NCI-H146 (cell line): ENCODE measurements around the gene C10orf71.

ENCODE experiments used
- DNase-seq: peaks from one replicate; lab custom pipeline; 2025; lab: John Stamatoyannopoulos, UW

The C10orf71 gene

GRCh38 chr10:49298983-49299815 is at the start of gene C10orf71:
C10orf71 (plus strand) TSS chr10:49299170; CDS start chr10:49322546, 23,376 bp downstream.
- DNase-seq = no peak

- no peak for DNase-seq
These were observed 46.5 kb upstream of the C10orf71 start for GRCh38 chr10:49252313-49253034.

- no peak for DNase-seq
These were observed 45.5 kb upstream of the C10orf71 start for GRCh38 chr10:49253340-49253906.

GRCh38 chr10:49254150-49254549 is 44.8 kb upstream of the C10orf71 start:
- no peak for DNase-seq

- no peak for DNase-seq
These were observed 44.2 kb upstream of the C10orf71 start for GRCh38 chr10:49254556-49255318.

GRCh38 chr10:49255883-49256282 is 43.1 kb upstream of the C10orf71 start:
- no peak for DNase-seq

GRCh38 chr10:49257154-49257553 is 41.8 kb upstream of the C10orf71 start:
- DNase-seq = no peak

- DNase-seq = no peak
These were observed 41.2 kb upstream of the C10orf71 start for GRCh38 chr10:49257626-49258349.

- DNase-seq = no peak
These were observed 40.7 kb upstream of the C10orf71 start for GRCh38 chr10:49258350-49258683.

GRCh38 chr10:49260644-49261296 is 38.2 kb upstream of the C10orf71 start:
- DNase-seq = no peak

GRCh38 chr10:49263591-49263990 is 35.4 kb upstream of the C10orf71 start:
- DNase-seq = no peak

- DNase-seq = no peak
These were observed 34.7 kb upstream of the C10orf71 start for GRCh38 chr10:49264177-49264677.

- DNase-seq = no peak
These were observed 33.1 kb upstream of the C10orf71 start for GRCh38 chr10:49265885-49266284.

GRCh38 chr10:49268185-49268584 is 30.8 kb upstream of the C10orf71 start:
- no peak for DNase-seq

- no peak for DNase-seq
These were observed 29.4 kb upstream of the C10orf71 start for GRCh38 chr10:49269523-49269922.

- no peak for DNase-seq
These were observed 28.4 kb upstream of the C10orf71 start for GRCh38 chr10:49270565-49270964.

GRCh38 chr10:49271346-49271745 is 27.6 kb upstream of the C10orf71 start:
- DNase-seq = no peak

- no peak for DNase-seq
These were observed 26.5 kb upstream of the C10orf71 start for GRCh38 chr10:49272251-49273081.

GRCh38 chr10:49273082-49273465 is 25.9 kb upstream of the C10orf71 start:
- no peak for DNase-seq

GRCh38 chr10:49273626-49274025 is 25.3 kb upstream of the C10orf71 start:
- DNase-seq = no peak
